Stimulated activated CD8-positive, alpha-beta memory T cell treated with anti-CD3 and anti-CD28 coated beads, Interleukin-7, amount 100 ng/mL, for 24 hours (primary cell): Measurements from ENCODE around the gene CBFA2T3.
"Not testable (repeated sequence)": the region's sequence is repeated elsewhere in the genome, so short reads cannot be mapped to it uniquely, and the experiment has no call there.

Experiments used
- DNase-seq: peaks from one replicate; pipeline ENCODE4 v3.0.0-alpha.2; 2020; ENCODE audit warnings: low read depth

CBFA2T3 gene

GRCh38 chr16:88922826-88923410 lies 54.1 kb downstream of the CBFA2T3 start:
- DNase-seq = no peak

- no peak for DNase-seq
Measured at GRCh38 chr16:88922114-88922825, 54.7 kb downstream of the CBFA2T3 start.

GRCh38 chr16:88921591-88921990 lies 55.4 kb downstream of the CBFA2T3 start:
- DNase-seq = no peak

GRCh38 chr16:88920618-88921590 lies 56.1 kb downstream of the CBFA2T3 start:
- no peak for DNase-seq

GRCh38 chr16:88919936-88920335 lies 57.1 kb downstream of the CBFA2T3 start:
- DNase-seq = no peak

GRCh38 chr16:88918896-88919295 lies 58.1 kb downstream of the CBFA2T3 start:
- not testable (repeated sequence) for DNase-seq

- no peak for DNase-seq
Measured at GRCh38 chr16:88917915-88918627, 58.9 kb downstream of the CBFA2T3 start.

GRCh38 chr16:88917146-88917914 lies 59.7 kb downstream of the CBFA2T3 start:
- no peak for DNase-seq

- DNase-seq = no peak
Measured at GRCh38 chr16:88915639-88916327, 61.2 kb downstream of the CBFA2T3 start.

- no peak for DNase-seq
Measured at GRCh38 chr16:88914750-88915368, 62.1 kb downstream of the CBFA2T3 start.

- DNase-seq = no peak
Measured at GRCh38 chr16:88913870-88914269, 63.1 kb downstream of the CBFA2T3 start.

GRCh38 chr16:88913001-88913612 lies 63.9 kb downstream of the CBFA2T3 start:
- no peak for DNase-seq

GRCh38 chr16:88912556-88912955 lies 64.5 kb downstream of the CBFA2T3 start:
- no peak for DNase-seq

GRCh38 chr16:88911946-88912310 lies 65.1 kb downstream of the CBFA2T3 start:
- no peak for DNase-seq

GRCh38 chr16:88911136-88911945 lies 65.7 kb downstream of the CBFA2T3 start:
- DNase-seq = no peak

- no peak for DNase-seq
Measured at GRCh38 chr16:88910284-88911135, 66.5 kb downstream of the CBFA2T3 start.

- DNase-seq = no peak
Measured at GRCh38 chr16:88909431-88910210, 67.4 kb downstream of the CBFA2T3 start.
